H9 (cell line): ENCODE data around the gene ZDHHC1. TPM values are rescaled to one million over a fixed set of nuclear protein-coding genes. Genes with fewer than 3 reads are reported as not detected.

Source experiments
- DNase-seq: peaks from one replicate; pipeline ENCODE4 v3.0.0-alpha.2; 2017
- H2AFZ ChIP-seq: one replicate; pipeline ENCODE4 v1.6.1; 2013; ENCODE audit warnings: mild to moderate bottlenecking, low read length, control low read depth, moderate library complexity
- H2AK5ac ChIP-seq: 2 replicates; pipeline ENCODE4 v1.6.1; 2013; ENCODE audit warnings: low read length, control low read depth, mixed read lengths; ENCODE audit not compliant: insufficient read length
- H2BK120ac ChIP-seq: one replicate; pipeline ENCODE4 v1.6.1; 2013; ENCODE audit warnings: low read depth, mild to moderate bottlenecking, low read length, control low read depth, inconsistent platforms; ENCODE audit not compliant: poor library complexity, severe bottlenecking
- H2BK12ac ChIP-seq: 2 replicates; pipeline ENCODE4 v1.6.1; 2013; ENCODE audit warnings: low read length, control low read depth, mixed read lengths, low read depth; ENCODE audit not compliant: insufficient read length
- H2BK15ac ChIP-seq: 2 replicates; pipeline ENCODE4 v1.6.1; 2013; ENCODE audit warnings: low read depth, low read length, control low read depth
- H2BK20ac ChIP-seq: one replicate; pipeline ENCODE4 v1.6.1; 2013; ENCODE audit warnings: low read depth, mild to moderate bottlenecking, low read length, control low read depth, inconsistent platforms; ENCODE audit not compliant: poor library complexity, severe bottlenecking
- H2BK5ac ChIP-seq: 2 replicates; pipeline ENCODE4 v1.6.1; 2013; ENCODE audit warnings: low read length, control low read depth, mixed read lengths; ENCODE audit not compliant: insufficient read length
- H3K14ac ChIP-seq: 2 replicates; pipeline ENCODE4 v1.6.1; 2013; ENCODE audit warnings: low read length, control low read depth; ENCODE audit not compliant: insufficient read depth
- H3K18ac ChIP-seq: 2 replicates; pipeline ENCODE4 v1.6.1; 2013; ENCODE audit warnings: low read depth, mild to moderate bottlenecking, mixed read lengths, low read length, control low read depth; ENCODE audit not compliant: insufficient read length
- H3K23ac ChIP-seq: 2 replicates; pipeline ENCODE4 v1.6.1; 2013; ENCODE audit warnings: low read length, control low read depth, mixed read lengths, low read depth; ENCODE audit not compliant: insufficient read length
- H3K23me2 ChIP-seq: 2 replicates; pipeline ENCODE4 v1.6.1; 2013; ENCODE audit warnings: low read depth, mild to moderate bottlenecking, mixed read lengths, low read length, control low read depth; ENCODE audit not compliant: insufficient read length, poor library complexity, severe bottlenecking
- H3K27ac ChIP-seq: 2 replicates; pipeline ENCODE4 v1.5.1; 2013; ENCODE audit warnings: low read length, control low read depth, mixed read lengths, low read depth; ENCODE audit not compliant: insufficient read length
- H3K27me3 ChIP-seq: 2 replicates; pipeline ENCODE4 v1.6.1; 2013; ENCODE audit warnings: low read length, control low read depth, inconsistent platforms; ENCODE audit not compliant: insufficient read depth
- H3K4ac ChIP-seq: 2 replicates; pipeline ENCODE4 v1.6.1; 2013; ENCODE audit warnings: low read depth, mild to moderate bottlenecking, control low read depth, inconsistent platforms, low read length, moderate library complexity
- H3K4me1 ChIP-seq: 2 replicates; pipeline ENCODE4 v1.6.1; 2013; ENCODE audit warnings: low read length, control low read depth, inconsistent platforms; ENCODE audit not compliant: insufficient read depth
- H3K4me2 ChIP-seq: 2 replicates; pipeline ENCODE4 v1.6.1; 2013; ENCODE audit warnings: low read length, control low read depth, mixed read lengths; ENCODE audit not compliant: insufficient read length, insufficient read depth
- H3K56ac ChIP-seq: 2 replicates; pipeline ENCODE4 v1.6.1; 2013; ENCODE audit warnings: low read depth, mild to moderate bottlenecking, mixed read lengths, low read length, control low read depth; ENCODE audit not compliant: insufficient read length
- H3K79me1 ChIP-seq: 2 replicates; pipeline ENCODE4 v1.6.1; 2013; ENCODE audit warnings: low read depth, mild to moderate bottlenecking, moderate library complexity, low read length, control low read depth, inconsistent platforms; ENCODE audit not compliant: insufficient read depth, poor library complexity, severe bottlenecking
- H3K79me2 ChIP-seq: 2 replicates; pipeline ENCODE4 v1.6.1; 2013; ENCODE audit warnings: low read length, control low read depth, inconsistent platforms; ENCODE audit not compliant: insufficient read depth
- H3K9ac ChIP-seq: 2 replicates; pipeline ENCODE4 v1.6.1; 2013; ENCODE audit warnings: low read length, control low read depth, mixed read lengths; ENCODE audit not compliant: insufficient read length; ENCODE audit errors: extremely low read depth
- H3K9me3 ChIP-seq: one replicate; pipeline ENCODE4 v1.6.1; 2013; ENCODE audit warnings: low read depth, low read length, inconsistent platforms; ENCODE audit not compliant: control insufficient read depth
- H3T11ph ChIP-seq: one replicate; pipeline ENCODE4 v1.6.1; 2013; ENCODE audit warnings: mild to moderate bottlenecking, low read length, control low read depth, inconsistent platforms
- H4K20me1 ChIP-seq: one replicate; pipeline ENCODE4 v1.6.1; 2013; ENCODE audit not compliant: control insufficient read depth, insufficient read length, insufficient read depth
- H4K5ac ChIP-seq: 2 replicates; pipeline ENCODE4 v1.6.1; 2013; ENCODE audit warnings: low read depth, mild to moderate bottlenecking, mixed read lengths, low read length, control low read depth; ENCODE audit not compliant: insufficient read length
- H4K8ac ChIP-seq: replicated peaks from 2 replicates; pipeline ENCODE4 v1.6.1; 2013; ENCODE audit warnings: low read length, control low read depth, mixed read lengths, low read depth; ENCODE audit not compliant: insufficient read length
- H4K91ac ChIP-seq: 2 replicates; pipeline ENCODE4 v1.6.1; 2013; ENCODE audit warnings: low read depth, mild to moderate bottlenecking, moderate library complexity, mixed read lengths, low read length, control low read depth; ENCODE audit not compliant: insufficient read length
- H3K27ac Mint-ChIP-seq, 3 experiments: 2 replicates in 2 of 3; 3 replicates in 1 of 3; pipeline ENCODE4 v1.8.0; 2020 to 2021; ENCODE audit warnings: mixed read lengths in 3 of 3, mild to moderate bottlenecking in 1 of 3, moderate library complexity in 1 of 3
- H3K27me3 Mint-ChIP-seq: 2 replicates; pipeline ENCODE4 v1.8.0; 2021; ENCODE audit warnings: low read depth, mild to moderate bottlenecking, moderate library complexity, mixed read lengths
- H3K36me3 Mint-ChIP-seq, 3 experiments: 2 replicates in 2 of 3; 3 replicates in 1 of 3; pipeline ENCODE4 v1.8.0; 2020 to 2021; ENCODE audit warnings: low read depth in 3 of 3, mixed read lengths in 3 of 3; ENCODE audit not compliant: insufficient read depth in 1 of 3
- H3K4me1 Mint-ChIP-seq, 2 experiments: 2 replicates each; pipeline ENCODE4 v1.8.0; 2020; ENCODE audit warnings: mixed read lengths in 2 of 2
- H3K4me3 Mint-ChIP-seq, 2 experiments: 2 replicates in 1 of 2; 3 replicates in 1 of 2; pipeline ENCODE4 v1.8.0; 2020 to 2021; ENCODE audit warnings: mild to moderate bottlenecking in 2 of 2, mixed read lengths in 2 of 2, moderate library complexity in 1 of 2
- H3K9me3 Mint-ChIP-seq, 2 experiments: 2 replicates in 1 of 2; 3 replicates in 1 of 2; pipeline ENCODE4 v1.8.0; 2020; ENCODE audit warnings: mild to moderate bottlenecking in 2 of 2, mixed read lengths in 2 of 2, moderate library complexity in 1 of 2
- CTCF ChIP-seq: fragments of 200-600 bp; sonication (generic); conservative IDR thresholded peaks from 3 replicates; pipeline ENCODE4 v1.8.0; 2021; ENCODE audit warnings: antibody characterized with exemption, mild to moderate bottlenecking
- WGBS: extraction: QIAGEN DNeasy Blood & Tissue Kit; methylation state at CpG from one replicate; pipeline ENCODE4 v1.1.7; 2013; ENCODE audit warnings: missing lambda C conversion rate, low lambda C conversion rate, mixed read lengths; ENCODE audit not compliant: insufficient read length; ENCODE audit errors: extremely low coverage; 5-methylcytosine and 5-hydroxymethylcytosine counted together
- total RNA-seq: library from RNA; stranded (reverse); gene quantifications from 2 replicates; pipeline ENCODE4 v1.2.1, GENCODE V29; 2021

Gene ZDHHC1
- total RNA-seq, 1 experiment from 2014 or later = 3.7 TPM

- H4K8ac ChIP-seq = no peak overlapping the region
- H4K20me1 ChIP-seq = peaks cover 2% of the 10 kb centered on the region
- H3K18ac ChIP-seq = peak overlapping the region; percentile 52
- Mint-ChIP-seq H3K4me3 (peak overlapping the region; percentile 12 to 54; a peak in 1 of 5 replicates), H3K9me3 (no peaks in the 10 kb centered on the region), H3K27ac (no peak overlapping the region), H3K4me1 (peaks cover 16 to 36% of the 10 kb centered on the region in 2 experiments), H3K27me3 (peaks cover 67% of the 10 kb centered on the region), H3K36me3 (peaks cover 0 to 1% (median 0%) of the 10 kb centered on the region in 3 experiments; a peak in 1 of 7 replicates)
- no peak overlapping the region for H3K4me2 ChIP-seq
- no peaks in the 10 kb centered on the region for H3K79me1 ChIP-seq
- no peak overlapping the region for H3K56ac ChIP-seq
- peak; percentile 95 for DNase-seq
- no peak overlapping the region for H3T11ph ChIP-seq
- TF ChIP-seq CTCF = no peak
- H2BK120ac ChIP-seq = no peak overlapping the region
- H2AFZ ChIP-seq = no peak overlapping the region
- peaks cover 3% of the 10 kb centered on the region for H3K23me2 ChIP-seq
- no peak overlapping the region for H3K27ac ChIP-seq
- WGBS = no CpG with 5 or more reads among the region's 31 CpGs
- H3K27me3 ChIP-seq = peaks cover 25% of the 10 kb centered on the region; the same call in 1 of the 2 replicates
- H3K9me3 ChIP-seq = no peaks in the 10 kb centered on the region
- no peak overlapping the region for H2AK5ac ChIP-seq
- H3K79me2 ChIP-seq = no peaks in the 10 kb centered on the region
- H4K5ac ChIP-seq = no peak overlapping the region
- H4K91ac ChIP-seq = no peak overlapping the region
- H3K14ac ChIP-seq = no peak overlapping the region
- no peak overlapping the region for H3K4ac ChIP-seq
- H2BK12ac ChIP-seq = no peak overlapping the region
- no peak overlapping the region for H2BK5ac ChIP-seq
- H2BK20ac ChIP-seq = no peak overlapping the region
- no peaks in the 10 kb centered on the region for H3K4me1 ChIP-seq
- no peak overlapping the region for H3K23ac ChIP-seq
- no peak overlapping the region for H2BK15ac ChIP-seq
- no peak overlapping the region for H3K9ac ChIP-seq
Measured at GRCh38 chr16:67396159-67397035, 19.9 kb downstream of the ZDHHC1 start.
